Cortex of kidney (tissue), 1 donor: Measurements from ENCODE around the gene NOB1.

Experiments used
- DNase-seq: peaks from one replicate; lab custom pipeline; 2025; lab: John Stamatoyannopoulos, UW

The NOB1 gene

DNA sequence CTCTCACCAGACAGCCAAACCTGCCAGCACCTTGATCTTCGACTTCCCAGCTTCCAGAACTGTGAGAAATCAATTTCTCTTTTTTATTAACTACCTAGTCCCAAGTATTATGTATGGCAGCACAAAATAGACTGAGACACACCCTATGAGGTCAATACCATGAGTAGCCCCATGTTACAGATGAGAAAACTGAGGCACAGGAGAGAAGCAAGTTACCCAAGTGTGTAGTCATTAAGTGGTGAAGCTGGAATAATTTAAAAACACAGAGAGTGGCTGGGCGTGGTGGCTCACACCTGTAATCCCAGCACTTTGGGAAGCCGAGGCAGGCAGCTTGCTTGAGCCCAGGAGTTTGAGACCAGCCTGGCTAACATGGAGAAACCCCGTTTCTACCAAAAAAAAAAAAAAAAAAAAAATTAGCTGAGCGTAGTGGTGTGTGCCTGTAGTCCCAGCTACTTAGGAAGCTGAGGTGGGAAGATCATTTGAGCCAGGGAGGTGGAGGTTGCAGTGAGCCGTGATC lies 33.2 kb downstream of the NOB1 start:
- DNase-seq, result no peak

GRCh38 chr16:69720822-69721430 lies 33.8 kb downstream of the NOB1 start:
- DNase-seq, result no peak

DNA sequence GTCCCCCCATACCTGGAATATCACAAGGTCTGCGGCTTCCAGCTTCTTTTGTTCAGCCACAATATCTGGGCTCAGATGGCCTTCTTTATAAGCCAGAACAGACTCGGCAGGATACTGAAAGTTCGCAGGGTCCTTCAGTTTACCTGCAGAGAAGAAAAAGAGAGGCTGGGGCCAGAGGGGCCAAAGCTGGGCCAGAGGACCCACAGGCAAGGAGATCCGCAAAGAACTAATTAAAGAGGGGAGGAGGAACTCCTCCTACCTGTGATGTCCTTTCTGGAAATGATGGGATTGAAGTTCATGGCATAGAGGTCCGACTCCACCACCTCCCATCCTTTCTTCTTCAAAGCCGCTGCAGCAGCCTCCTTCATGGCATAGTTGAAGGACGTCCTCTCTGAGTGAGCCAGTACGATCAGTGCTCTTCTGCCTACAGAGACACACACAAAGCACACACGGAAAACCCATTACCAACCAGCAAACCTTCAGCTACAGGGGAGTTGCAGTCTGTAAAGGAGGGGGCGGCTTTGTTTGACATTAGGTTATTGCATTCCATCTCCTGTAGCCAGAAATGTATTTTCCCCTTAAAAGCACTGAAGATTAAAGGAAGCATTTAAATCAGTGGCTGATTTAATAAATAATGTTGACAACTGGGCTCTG lies 36.5 kb downstream of the NOB1 start:
- no peak for DNase-seq

- DNase-seq, result no peak
Observed at GRCh38 chr16:69717066-69717465, 37.7 kb downstream of the NOB1 start.

- DNase-seq, result no peak
Observed at GRCh38 chr16:69712914-69713581, 41.7 kb downstream of the NOB1 start.

DNA sequence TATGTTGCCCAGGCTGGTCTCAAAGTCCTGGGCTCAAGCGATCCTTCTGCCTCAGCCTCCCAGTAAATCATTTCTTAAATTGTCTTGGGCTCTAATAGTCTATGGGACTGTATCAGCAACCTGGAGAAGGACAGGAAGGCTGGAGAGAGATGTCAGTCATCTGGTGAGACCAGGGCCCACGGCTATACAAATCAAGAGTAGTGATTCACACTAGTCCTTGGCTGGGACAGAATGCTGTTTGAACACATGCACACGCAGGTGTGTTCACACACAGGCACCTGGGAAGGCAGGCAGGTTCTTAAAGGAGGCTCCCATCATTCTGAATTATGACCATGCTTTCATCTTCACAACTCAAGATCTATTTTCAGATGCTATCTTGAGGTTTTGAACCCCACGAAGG lies 42.4 kb downstream of the NOB1 start:
- DNase-seq, result no peak

GRCh38 chr16:69711115-69711740 lies 43.5 kb downstream of the NOB1 start:
- DNase-seq, result no peak

- no peak for DNase-seq
Observed at GRCh38 chr16:69709456-69710084, 45.2 kb downstream of the NOB1 start.

- DNase-seq, result no peak
Observed at GRCh38 chr16:69707920-69708683, 46.6 kb downstream of the NOB1 start.

- no peak for DNase-seq
Observed at GRCh38 chr16:69706975-69707340, 47.8 kb downstream of the NOB1 start.

- DNase-seq, result no peak
Observed at GRCh38 chr16:69706256-69706974, 48.3 kb downstream of the NOB1 start.

- no peak for DNase-seq
Observed at GRCh38 chr16:69703638-69704037, 51.1 kb downstream of the NOB1 start.

- DNase-seq, result no peak
Observed at GRCh38 chr16:69701866-69702265, 52.9 kb downstream of the NOB1 start.

DNA sequence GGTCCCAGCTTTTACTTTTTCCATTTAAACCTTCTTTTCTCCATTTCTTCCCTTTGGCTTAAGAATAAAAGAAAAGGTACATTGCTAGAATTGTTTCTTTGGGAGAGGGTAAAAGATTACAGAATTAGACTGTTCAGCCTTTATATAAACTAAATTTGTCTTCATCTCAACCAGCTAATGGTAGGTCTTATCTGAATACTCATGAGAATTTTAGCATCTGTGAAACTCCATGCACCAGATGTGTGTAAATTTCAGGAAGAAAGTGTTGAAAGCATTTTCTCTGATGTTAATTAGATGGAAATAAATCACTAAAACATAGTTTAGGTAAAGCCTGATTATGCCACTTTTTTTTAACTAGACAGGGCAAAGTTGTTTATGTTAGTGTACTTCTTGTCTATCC lies 53.3 kb downstream of the NOB1 start:
- no peak for DNase-seq

DNA sequence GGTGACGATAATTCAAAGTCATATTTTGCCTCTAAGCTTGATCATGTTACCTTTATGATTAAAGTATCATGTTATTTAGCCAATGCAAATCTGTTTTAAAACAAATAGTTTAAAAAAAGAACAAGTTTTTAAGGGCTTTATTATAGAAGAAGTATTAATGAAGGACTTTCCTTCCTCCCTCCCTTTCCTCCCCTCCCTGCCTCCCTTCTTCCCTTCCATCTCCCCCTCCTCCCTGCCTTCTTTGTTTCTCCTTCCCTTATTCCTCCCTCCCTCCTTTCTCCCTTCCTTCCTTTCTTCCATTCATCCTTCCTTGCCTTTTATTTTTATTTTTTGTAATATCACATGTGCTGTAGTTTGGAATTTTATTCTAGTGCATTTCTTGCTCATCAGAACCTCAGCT lies 54.8 kb downstream of the NOB1 start:
- DNase-seq, result no peak

DNA sequence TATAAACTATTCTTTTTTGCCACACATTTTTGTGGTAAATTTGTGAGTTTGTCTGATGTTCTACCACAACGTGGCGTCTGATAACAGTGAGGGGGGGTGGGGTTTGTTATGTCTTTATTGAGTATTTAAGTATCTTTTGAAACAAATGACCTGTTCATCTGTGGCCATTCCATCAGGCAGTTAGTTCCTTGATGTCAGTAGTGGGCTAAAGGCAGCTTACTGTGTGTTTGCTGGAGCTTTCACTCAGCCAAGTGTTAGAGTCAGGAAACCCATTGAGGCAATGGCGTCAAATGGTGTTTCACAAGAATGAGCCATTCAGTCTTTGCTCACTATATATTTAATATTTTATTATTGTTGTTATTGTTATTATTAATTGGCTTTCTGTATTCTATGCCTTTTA lies 56.3 kb downstream of the NOB1 start:
- DNase-seq, result no peak

GRCh38 chr16:69693916-69694315 lies 60.8 kb downstream of the NOB1 start:
- no peak for DNase-seq

DNA sequence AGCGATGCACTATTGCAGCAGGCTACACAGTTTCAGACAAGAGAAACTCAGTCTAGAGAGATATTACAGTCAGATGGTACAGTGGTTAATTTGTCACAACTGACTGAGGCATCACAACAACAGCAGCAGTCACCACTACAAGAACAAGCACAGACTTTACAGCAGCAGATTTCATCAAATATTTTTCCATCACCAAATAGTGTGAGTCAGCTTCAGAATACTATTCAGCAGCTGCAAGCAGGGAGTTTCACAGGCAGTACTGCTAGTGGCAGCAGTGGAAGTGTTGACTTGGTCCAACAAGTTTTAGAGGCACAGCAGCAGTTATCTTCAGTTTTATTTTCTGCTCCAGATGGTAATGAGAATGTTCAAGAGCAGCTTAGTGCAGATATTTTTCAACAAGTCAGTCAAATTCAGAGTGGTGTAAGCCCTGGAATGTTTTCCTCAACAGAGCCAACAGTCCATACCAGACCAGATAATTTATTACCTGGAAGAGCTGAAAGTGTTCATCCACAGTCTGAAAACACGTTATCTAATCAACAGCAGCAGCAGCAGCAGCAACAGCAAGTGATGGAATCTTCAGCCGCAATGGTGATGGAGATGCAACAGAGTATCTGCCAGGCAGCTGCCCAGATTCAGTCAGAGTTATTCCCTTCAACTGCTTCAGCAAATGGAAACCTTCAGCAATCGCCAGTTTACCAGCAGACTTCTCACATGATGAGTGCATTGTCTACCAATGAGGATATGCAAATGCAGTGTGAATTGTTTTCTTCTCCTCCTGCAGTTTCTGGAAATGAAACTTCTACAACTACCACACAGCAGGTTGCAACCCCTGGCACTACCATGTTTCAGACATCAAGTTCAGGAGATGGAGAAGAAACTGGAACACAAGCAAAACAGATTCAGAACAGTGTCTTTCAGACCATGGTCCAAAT lies 62.5 kb downstream of the NOB1 start:
- DNase-seq, result no peak
